Activated CD4-positive, alpha-beta T cell treated with anti-CD3 and anti-CD28 coated beads, Interleukin-2, amount 50 U/mL, for 4 hours (primary cell): Measurements from ENCODE around the gene ESF1.
"Not testable (repeated sequence)": the region's sequence is repeated elsewhere in the genome, so short reads cannot be mapped to it uniquely, and the experiment has no call there.

Experiments
- DNase-seq, 2 experiments: peaks; one replicate each; pipeline ENCODE4 v3.0.0-alpha.2; 2020

The ESF1 gene

GRCh38 chr20:13788167-13788834, 3.6 kb upstream of the ESF1 start:
- peak; percentile 23 to 30 for DNase-seq

DNA sequence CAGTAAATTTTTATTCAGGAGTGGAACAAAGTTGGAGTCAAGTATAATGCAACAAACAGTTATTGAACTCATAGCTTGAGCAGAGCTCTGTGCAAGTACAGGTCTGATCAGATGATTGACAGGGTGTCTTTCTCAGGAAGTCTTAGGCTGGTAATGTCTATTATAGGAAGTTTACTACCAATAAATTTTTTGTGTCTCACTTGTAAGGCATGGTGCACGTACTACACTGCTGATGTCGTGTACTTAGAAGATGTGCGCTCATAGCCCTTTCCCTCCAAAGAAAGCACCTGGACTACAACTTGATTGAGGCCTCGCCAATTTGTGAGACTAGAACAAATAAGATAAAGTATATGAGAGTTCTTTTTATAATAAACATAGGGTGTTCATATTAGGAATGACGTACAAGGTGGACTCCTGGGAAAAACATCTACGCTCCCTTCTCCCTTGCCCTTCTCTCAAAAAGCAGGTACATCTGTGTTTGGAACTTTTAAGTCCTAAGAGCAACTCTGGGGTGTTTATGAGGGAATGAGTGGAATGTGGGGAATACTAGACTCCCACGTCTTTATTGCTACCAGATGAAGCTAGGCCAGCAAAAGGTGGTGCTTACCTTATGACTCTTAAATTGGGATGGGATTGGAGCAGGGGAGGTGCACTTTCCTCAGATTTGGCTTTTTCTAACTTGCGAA, 1.6 kb upstream of the ESF1 start:
- no peak for DNase-seq

- no peak for DNase-seq
Measured at GRCh38 chr20:13784271-13784892, 337 bp downstream of the ESF1 start.

- DNase-seq = no peak
Measured at GRCh38 chr20:13783528-13783927, 1.2 kb downstream of the ESF1 start.

DNA sequence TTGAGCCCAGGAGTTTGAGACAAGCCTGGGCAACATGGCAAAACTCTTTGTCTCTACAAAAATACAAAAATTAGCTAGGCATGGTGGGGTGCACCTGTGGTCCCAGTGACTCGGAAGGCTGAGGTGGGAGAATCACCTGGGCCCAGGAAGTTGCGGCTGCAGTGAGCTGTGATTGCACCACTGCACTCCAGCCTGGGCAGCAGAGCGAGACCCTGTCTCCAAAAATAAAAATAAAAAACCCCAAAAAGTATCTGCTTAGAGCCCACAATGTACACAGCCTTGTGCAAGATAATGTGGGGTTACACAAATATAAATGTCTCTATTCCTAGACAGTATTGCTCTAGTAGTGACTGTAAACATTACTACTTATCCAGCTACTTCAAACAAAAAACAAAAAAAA, 5.9 kb downstream of the ESF1 start:
- no peak for DNase-seq

DNA sequence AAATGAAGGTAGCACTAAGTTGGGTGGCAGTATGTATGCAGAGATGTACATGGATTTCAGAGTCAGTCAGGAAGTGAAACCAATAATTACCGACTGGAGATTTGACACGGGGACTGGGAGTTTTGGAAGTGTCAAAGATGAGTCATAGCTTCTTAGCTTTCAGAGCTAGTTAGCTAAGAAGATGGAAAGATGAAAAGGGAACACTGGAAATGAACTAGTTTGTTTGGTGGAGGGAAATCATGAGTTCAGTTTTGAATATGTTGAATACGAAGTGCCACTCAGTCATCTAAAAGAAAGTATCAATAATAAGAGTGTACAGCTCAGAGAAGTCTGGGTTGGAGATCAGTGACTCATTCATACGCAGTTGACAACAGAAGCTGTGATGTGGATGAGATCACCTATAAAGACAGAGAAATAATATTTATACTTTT, 7.5 kb downstream of the ESF1 start:
- DNase-seq = no peak

GRCh38 chr20:13775867-13776266, 8.9 kb downstream of the ESF1 start:
- DNase-seq = no peak

GRCh38 chr20:13772529-13772928, 12.2 kb downstream of the ESF1 start:
- no peak for DNase-seq

- DNase-seq = no peak
Measured at GRCh38 chr20:13771853-13772453, 12.8 kb downstream of the ESF1 start.

DNA sequence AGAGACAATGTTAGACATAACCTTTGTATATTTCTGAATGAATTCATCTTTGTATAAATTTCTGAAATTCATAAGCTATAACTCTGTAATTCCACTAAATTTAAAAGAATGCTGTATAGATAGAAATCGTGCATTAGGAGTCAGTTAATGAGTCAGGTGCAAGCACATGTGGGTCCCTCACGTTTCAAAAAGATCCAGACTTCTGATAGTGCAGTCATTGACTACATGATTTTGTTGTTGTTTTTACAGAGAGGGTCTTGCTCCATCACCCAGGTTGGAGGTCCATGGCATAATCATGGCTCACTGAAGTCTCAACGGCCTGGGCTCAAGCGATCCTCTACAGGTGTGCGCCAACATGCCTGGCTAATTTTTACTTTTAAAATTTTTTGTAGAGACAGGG, 14.6 kb downstream of the ESF1 start:
- no peak for DNase-seq

DNA sequence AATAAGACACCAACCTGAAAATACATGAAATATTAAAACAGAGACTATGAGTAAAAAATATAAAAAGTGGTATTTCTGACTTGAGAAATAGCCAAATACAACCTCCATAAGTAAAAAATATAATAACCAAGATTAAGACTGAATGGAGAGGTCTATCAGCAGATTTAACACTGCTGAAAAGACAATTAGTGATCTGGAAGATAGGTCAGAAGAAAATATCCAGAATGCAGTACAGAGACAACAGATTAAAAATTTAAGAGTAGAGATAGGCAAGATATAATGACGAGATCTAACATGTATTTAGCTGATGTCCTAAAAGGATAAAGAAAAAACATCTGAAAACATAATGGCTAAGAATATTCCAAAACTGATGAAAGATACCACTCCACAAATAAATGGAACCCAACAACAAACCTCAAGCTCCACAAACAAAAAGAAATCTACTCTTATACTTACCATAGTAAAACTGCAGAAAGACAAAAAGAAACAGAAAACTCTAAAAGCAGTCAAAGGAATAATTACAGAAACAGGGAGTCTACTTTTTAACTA, 18.8 kb downstream of the ESF1 start:
- DNase-seq = no peak

DNA sequence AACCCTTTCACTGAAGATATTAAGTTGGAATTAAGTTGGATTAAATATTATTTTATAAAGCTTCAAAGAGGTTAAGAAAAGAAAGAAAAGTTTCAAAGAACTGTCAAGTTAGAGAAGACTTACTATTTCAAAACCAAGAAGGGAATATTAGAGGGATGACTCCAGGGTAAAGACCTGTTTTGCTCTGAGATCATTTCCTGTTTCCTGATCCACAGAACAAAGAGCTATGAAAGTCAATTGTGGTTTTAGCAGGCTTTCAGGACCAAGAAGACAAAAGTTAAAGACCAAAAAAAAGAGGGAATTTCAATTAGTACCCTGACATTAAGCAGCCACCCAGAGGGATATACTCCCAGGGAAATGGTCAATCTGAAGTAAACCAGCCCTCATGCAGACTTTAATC, 19.4 kb downstream of the ESF1 start:
- DNase-seq = no peak

GRCh38 chr20:13760451-13760946, 24.2 kb downstream of the ESF1 start:
- DNase-seq = not testable (repeated sequence)

DNA sequence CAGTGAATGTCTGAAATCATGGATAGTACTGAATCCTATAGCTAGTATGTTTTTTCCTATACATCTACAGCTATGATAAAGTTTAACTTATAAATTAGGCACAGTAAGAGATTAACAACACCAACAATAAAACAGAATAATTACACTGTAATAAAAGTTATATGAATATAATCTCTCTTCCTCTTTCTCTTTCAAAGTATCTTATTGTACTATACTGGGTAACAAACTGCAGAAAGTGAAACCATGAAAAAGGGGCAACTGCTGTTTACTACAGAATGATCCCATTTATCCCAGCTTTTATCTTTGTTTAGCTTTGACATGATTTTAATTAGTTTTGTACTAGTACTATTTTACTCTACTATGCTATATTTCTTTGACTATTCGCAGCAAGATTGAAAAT, 25.8 kb downstream of the ESF1 start:
- no peak for DNase-seq

- no peak for DNase-seq
Measured at GRCh38 chr20:13756551-13756950, 28.2 kb downstream of the ESF1 start.

DNA sequence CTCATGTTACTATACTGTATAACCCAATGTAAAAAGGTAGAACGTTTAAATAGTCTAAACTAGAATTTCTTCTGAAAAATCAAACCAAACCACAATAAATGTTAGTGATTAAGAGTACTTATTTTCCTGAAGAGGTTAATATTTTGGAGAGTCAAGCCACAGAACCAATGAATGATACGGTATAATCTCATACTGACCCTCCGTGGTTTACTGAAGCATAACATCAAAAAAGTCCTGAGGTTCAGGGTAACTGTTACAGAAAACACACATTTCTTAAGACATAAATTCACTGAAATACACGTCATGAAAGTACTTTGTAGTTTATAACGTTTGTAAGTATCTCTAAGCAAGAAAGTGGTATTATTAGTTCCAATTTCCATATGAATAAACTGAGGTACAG, 28.9 kb downstream of the ESF1 start:
- no peak for DNase-seq

DNA sequence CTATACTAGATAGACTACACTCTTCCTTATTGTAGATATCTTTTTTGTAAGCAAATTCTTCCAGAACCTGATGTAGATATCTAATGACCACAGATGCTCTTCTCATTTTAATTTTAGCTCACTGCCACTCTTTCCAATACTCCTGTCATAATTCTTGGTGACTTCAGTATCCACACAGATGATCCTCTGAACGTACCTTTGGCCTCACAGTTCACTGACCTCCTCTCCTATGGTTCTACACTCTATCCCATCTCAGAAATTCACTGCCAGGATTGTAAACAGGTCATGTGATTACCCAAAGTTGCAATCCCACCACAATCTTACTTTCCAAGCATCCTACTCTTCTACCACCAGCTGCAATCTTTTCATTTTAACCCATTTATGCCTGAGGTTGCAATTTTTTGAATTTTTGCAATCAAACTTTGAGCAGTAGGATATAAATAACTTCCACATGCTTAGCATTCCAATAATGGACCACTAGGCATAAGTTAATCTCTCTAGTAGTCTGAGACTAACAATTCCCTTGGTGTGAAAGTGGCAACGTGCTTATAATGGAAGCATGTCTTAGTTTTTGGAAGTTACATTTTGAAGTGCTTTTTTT, 31.2 kb downstream of the ESF1 start:
- DNase-seq = no peak

DNA sequence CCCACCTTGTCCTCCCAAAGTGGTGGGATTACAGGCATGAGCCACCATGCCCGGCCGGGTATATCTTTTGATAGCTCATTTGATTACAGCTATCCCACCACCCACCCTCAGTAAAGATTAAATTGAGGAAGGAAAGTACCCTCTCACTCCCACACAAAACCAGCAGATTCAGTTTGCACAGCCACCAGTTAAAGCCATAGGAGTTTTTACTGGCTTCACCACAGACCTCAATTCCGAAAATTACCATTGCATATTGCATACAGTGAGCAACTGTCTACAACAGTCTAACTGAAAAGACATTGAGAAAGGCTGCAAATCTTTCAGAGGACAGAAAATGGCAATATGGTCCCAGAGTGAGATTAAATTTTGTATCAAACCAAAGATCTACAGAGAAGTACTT, 34.9 kb downstream of the ESF1 start:
- no peak for DNase-seq

- DNase-seq = no peak
Measured at GRCh38 chr20:13745784-13746183, 38.9 kb downstream of the ESF1 start.

GRCh38 chr20:13744352-13744751, 40.4 kb downstream of the ESF1 start:
- DNase-seq = no peak

DNA sequence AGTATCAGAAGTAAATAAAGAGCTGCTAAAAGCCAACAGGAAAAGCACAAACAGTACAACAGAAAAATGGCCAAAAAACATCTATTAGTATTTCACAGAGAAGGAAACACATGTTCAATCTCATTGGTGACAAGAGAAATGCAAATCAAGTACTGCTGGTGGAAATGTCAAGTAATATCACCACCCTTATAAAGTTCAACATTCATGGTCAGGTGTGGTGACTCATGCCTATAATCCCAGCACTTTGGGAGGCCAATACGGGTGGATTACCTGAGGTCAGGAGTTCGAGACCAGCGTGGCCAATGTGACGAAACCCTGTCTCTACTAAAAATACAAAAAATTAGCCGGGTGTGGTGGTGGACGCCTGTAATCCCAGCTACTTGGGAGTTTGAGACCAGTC, 42.8 kb downstream of the ESF1 start:
- no peak for DNase-seq

DNA sequence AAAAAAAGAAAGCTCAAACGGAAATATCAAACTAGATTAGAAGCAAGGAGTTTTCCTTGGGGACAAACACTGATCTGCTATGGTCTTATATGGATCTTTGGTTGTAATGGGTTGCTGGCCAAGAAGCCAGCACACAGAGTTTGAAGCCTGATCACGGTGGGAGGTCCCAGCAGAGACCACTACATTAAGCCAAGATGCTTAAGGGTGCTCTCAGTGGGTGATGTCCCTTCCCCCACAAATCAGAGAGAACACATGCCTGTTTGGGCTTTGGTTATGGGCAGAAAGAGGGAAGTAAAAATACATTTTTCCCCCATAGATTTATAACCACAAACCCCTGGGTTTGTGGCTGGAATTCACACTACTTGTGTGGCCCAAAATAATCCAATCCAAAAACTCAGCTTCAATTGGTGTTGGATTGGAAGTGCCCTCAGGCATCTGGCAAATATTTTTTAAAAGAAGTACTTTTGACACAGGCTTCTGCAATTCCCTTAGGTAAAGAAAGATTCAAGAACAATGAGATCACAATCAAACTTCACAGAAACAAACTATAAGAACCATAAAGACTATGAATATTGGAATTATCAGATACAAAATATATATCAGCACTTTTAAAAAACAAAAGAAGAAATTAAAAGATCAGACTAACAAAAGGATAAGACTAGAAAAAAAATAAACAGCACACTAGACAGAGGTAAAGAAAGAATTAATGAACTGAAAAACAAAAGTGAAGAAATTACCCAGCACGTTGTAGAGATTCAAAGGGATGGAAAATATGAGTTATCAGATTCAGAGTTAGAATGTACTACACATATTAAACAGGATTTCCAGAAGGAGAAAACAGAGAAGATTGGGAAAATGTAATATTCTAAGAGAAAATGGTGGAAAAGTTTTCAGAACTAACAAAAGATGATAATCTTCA, 44.7 kb downstream of the ESF1 start:
- DNase-seq = no peak
